Erythroblast (primary cell): ENCODE results near the gene DZIP1L.

ENCODE experiments used
- GATA1 ChIP-seq: IDR thresholded peaks from 2 replicates; pipeline ENCODE4 v1.6.1; 2011; ENCODE audit warnings: low read depth, mild to moderate bottlenecking, control low read depth, low read length, moderate library complexity
- POLR2A ChIP-seq: IDR thresholded peaks from 2 replicates; pipeline ENCODE4 v1.6.1; 2011; ENCODE audit warnings: mild to moderate bottlenecking, low read length

DNA sequence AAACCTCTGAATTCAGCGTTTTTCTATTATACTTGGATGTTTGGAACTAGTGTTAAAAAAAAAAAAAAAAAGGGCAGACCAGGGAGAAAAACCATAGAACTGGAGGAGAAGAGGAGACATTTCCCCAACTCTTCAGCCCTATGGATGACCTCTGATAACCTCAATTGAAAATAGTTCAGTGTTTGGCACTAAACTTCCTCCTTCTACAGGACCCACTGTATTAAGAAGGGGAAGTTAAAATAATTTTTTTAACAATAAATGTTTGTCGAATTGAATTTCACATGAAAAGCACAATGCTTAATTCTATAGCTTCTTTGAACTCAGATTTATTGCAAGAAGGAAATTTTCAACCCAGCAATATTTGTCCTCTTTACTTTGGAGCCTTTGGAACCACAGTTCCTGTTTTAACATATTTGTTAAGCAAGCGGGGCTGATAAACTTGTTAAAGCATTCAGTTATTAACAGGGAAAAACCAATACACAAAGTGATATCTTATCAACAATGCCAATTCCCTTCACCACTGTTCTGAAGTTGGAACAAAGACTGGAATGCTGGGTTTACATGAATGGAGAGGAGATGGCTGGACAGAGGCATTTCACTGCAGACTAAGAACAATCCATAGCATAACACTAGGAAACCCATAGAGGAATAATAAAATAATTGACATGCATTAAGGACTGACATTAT lies 19.9 kb upstream of the DZIP1L start:
- TF ChIP-seq POLR2A = no peak
- no peak for TF ChIP-seq GATA1
